ENCODE measurements around the gene MAP2K5. TPM values are rescaled to one million over a fixed set of nuclear protein-coding genes. Genes with fewer than 3 reads are reported as not detected.

The MAP2K5 gene
- total and polyA plus RNA-seq, 9 of the 15 experiments (the other 6 are each of a cell fraction or from before 2014, with no cell fraction given): 0.41 to 16.5 (median 7.5) TPM

DNA sequence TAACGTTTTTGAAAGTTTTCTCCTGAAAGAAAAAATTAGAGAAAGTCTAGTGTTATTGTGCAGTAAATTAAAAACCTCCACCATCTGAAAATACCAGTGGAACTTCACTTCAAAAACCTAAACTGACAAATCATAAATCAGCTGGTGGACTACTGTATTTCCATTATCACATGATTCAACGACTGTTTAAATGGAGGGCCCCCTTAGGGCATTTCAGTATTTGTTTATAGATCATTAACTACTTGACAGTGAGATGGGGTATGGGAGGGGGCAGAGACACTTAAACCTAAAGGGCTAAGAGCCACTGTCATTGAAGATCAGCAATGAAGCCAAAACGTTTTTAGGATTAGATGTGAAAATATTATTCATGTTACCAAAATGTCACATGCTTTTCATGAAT, 30.4 kb upstream of the MAP2K5 start:
- WGBS (ENCODE audit: insufficient coverage, low coverage, missing lambda C conversion rate): 5% methylated on average over 3 of the region's 3 CpGs
- ChIA-PET POLR2A (interaction anchor here (1.0 kb wide), 1 partner anchor 9 kb away, joined by 3 read pairs; no protein-coding TSS in a partner anchor), CTCF (ENCODE audit: low intra/inter-chr PET ratio) (no interaction called here)
- H3K4me3 ChIP-seq: no peak overlapping the region
- in situ Hi-C loops (cut with MboI) (no loop called here), intact Hi-C loops (cut with micrococcal nuclease) (no loop called here)
- no peak overlapping the region for H3K27ac ChIP-seq (ENCODE audit: extremely low read depth, low read depth, low read length)
- ATAC-seq: no peak
- H3K9me1 ChIP-seq (ENCODE audit: control insufficient read depth, insufficient read depth, low read length): no peaks in the 10 kb centered on the region
- H3K9ac ChIP-seq (ENCODE audit: insufficient read depth in 1 of 2, low read depth in 2 of 2, low read length in 2 of 2): no peak overlapping the region
- no TSS peak for BruUV-seq (replicated peaks)
- TF ChIP-seq TCF3 (CRISPR knock-in tag; IDR thresholded peaks at IDR 0.05): no peak
- TF ChIP-seq, protein P1, sequence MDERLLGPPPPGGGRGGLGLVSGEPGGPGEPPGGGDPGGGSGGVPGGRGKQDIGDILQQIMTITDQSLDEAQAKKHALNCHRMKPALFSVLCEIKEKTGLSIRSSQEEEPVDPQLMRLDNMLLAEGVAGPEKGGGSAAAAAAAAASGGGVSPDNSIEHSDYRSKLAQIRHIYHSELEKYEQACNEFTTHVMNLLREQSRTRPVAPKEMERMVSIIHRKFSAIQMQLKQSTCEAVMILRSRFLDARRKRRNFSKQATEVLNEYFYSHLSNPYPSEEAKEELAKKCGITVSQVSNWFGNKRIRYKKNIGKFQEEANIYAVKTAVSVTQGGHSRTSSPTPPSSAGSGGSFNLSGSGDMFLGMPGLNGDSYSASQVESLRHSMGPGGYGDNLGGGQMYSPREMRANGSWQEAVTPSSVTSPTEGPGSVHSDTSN (CRISPR knock-in tag; IDR thresholded peaks at IDR 0.05; ENCODE audit: low read depth): no peak
- TF ChIP-seq, protein P1 (tag; conservative IDR thresholded peaks at IDR 0.05; ENCODE audit: low read depth): peak; percentile 39; the same call in 1 of the 2 replicates
- no peak for TF ChIP-seq DEAF1 (CRISPR knock-in tag; IDR thresholded peaks at IDR 0.05)
- no peak for TF ChIP-seq HINFP (tag; conservative IDR thresholded peaks at IDR 0.05; ENCODE audit: low read depth)
- FAIRE-seq: no peak
- no peak overlapping the region for H3K4me2 ChIP-seq (ENCODE audit: insufficient read depth, low read length)
- H3K79me2 ChIP-seq (ENCODE audit: control insufficient read depth, insufficient read depth, low read length): no peaks in the 10 kb centered on the region
- H2AFZ ChIP-seq (ENCODE audit: low read depth, low read length): no peak overlapping the region
- H3K27me3 ChIP-seq (ENCODE audit: control insufficient read depth in 2 of 2, insufficient read depth in 2 of 2, low read length in 2 of 2): no peaks in the 10 kb centered on the region
- H3K36me3 ChIP-seq (ENCODE audit: control insufficient read depth, insufficient read depth, low read length): no peaks in the 10 kb centered on the region
- no peaks in the 10 kb centered on the region for H3K9me3 ChIP-seq (replicated peaks; ENCODE audit: control insufficient read depth, insufficient read depth, low read depth, low read length)
- DNase-seq (ENCODE audit: extremely low read depth in 1 of 4, low spot score in 3 of 4): no peak
- peaks cover 3 to 10% of the 10 kb centered on the region in 2 experiments; a peak in 2 of 5 replicates for H3K4me1 ChIP-seq (replicated peaks in 1 of 2; ENCODE audit: control insufficient read depth in 2 of 2, insufficient read depth in 2 of 2, low read length in 2 of 2)
- no peaks in the 10 kb centered on the region for H4K20me1 ChIP-seq (replicated peaks; ENCODE audit: control insufficient read depth, insufficient read depth, low read length)
